DND-41 (cell line): ENCODE measurements around the gene AHRR.

Source experiments
- ATAC-seq: fragments of 200-7000 bp; cut with Tn5 transposase; 3 replicates; pipeline ENCODE4 v1.9.1; 2021; ENCODE audit warnings: low read depth; ENCODE audit not compliant: insufficient read depth
- DNase-seq: peaks from one replicate; pipeline ENCODE4 v3.0.0-alpha.2; 2020
- H2AFZ ChIP-seq: 2 replicates; pipeline ENCODE4 v1.6.0; 2012; ENCODE audit warnings: low read depth, low read length
- H3K27ac ChIP-seq: 2 replicates; pipeline ENCODE4 v1.5.1; 2012; ENCODE audit warnings: low read length, inconsistent platforms
- H3K27me3 ChIP-seq: fragments of 200-600 bp; sonication (generic); 2 replicates; pipeline ENCODE4 v1.6.0; 2012; ENCODE audit warnings: low read length, mild to moderate bottlenecking, inconsistent platforms; ENCODE audit not compliant: insufficient read depth, poor library complexity
- H3K36me3 ChIP-seq: 2 replicates; pipeline ENCODE4 v1.5.1; 2012; ENCODE audit warnings: low read length, inconsistent platforms; ENCODE audit not compliant: insufficient read depth
- H3K4me1 ChIP-seq: 2 replicates; pipeline ENCODE4 v1.5.1; 2012; ENCODE audit warnings: mild to moderate bottlenecking, low read length; ENCODE audit not compliant: insufficient read depth
- H3K4me2 ChIP-seq: 2 replicates; pipeline ENCODE4 v1.6.0; 2012; ENCODE audit warnings: mild to moderate bottlenecking, moderate library complexity, low read length, inconsistent platforms; ENCODE audit not compliant: insufficient read depth
- H3K4me3 ChIP-seq, 2 experiments: fragments of 200-600 bp in 1 of 2; shearing (Covaris generic) in 1 of 2; 2 replicates each; pipeline ENCODE4 v1.5.1; 2012 to 2016; ENCODE audit warnings: inconsistent platforms in 2 of 2, low read length in 2 of 2, mild to moderate bottlenecking in 2 of 2, low read depth in 1 of 2, moderate library complexity in 1 of 2
- H3K79me2 ChIP-seq: 2 replicates; pipeline ENCODE4 v1.6.0; 2012; ENCODE audit warnings: low read length, inconsistent platforms; ENCODE audit not compliant: insufficient read depth
- H3K9ac ChIP-seq: 2 replicates; pipeline ENCODE4 v1.6.0; 2012; ENCODE audit warnings: low read depth, mild to moderate bottlenecking, inconsistent platforms, low read length, moderate library complexity
- H3K9me3 ChIP-seq: 2 replicates; pipeline ENCODE4 v1.5.1; 2012; ENCODE audit warnings: low read length, moderate library complexity, mild to moderate bottlenecking, inconsistent platforms; ENCODE audit not compliant: insufficient read depth, severe bottlenecking
- H4K20me1 ChIP-seq: 2 replicates; pipeline ENCODE4 v1.6.0; 2012; ENCODE audit warnings: low read length; ENCODE audit not compliant: insufficient read depth
- EZH2 ChIP-seq: IDR thresholded peaks from 3 replicates; pipeline ENCODE4 v1.6.1; 2012; ENCODE audit warnings: borderline replicate concordance, low read depth, mild to moderate bottlenecking, moderate library complexity, low read length, inconsistent platforms; ENCODE audit not compliant: severe bottlenecking
- TF ChIP-seq, protein P1 (sequence below): IDR thresholded peaks from 2 replicates; pipeline ENCODE4 v1.5.1; 2012; ENCODE audit warnings: borderline replicate concordance, low read length, moderate library complexity, mild to moderate bottlenecking; ENCODE audit not compliant: poor library complexity, severe bottlenecking; ENCODE audit errors: extremely low read depth

AHRR gene

GRCh38 chr5:432201-432927 lies 110.8 kb downstream of the AHRR start:
- H3K9me3 ChIP-seq: no peaks in the 10 kb centered on the region
- no peak for ATAC-seq
- DNase-seq: no peak
- no peak overlapping the region for H3K4me3 ChIP-seq
- H2AFZ ChIP-seq: no peak overlapping the region
- no peaks in the 10 kb centered on the region for H3K79me2 ChIP-seq
- no peak overlapping the region for H3K4me2 ChIP-seq
- no peak overlapping the region for H3K27ac ChIP-seq
- no peaks in the 10 kb centered on the region for H3K36me3 ChIP-seq
- H3K4me1 ChIP-seq: no peaks in the 10 kb centered on the region
- no peaks in the 10 kb centered on the region for H3K27me3 ChIP-seq
- TF ChIP-seq EZH2: no peak
- TF ChIP-seq, protein P1, sequence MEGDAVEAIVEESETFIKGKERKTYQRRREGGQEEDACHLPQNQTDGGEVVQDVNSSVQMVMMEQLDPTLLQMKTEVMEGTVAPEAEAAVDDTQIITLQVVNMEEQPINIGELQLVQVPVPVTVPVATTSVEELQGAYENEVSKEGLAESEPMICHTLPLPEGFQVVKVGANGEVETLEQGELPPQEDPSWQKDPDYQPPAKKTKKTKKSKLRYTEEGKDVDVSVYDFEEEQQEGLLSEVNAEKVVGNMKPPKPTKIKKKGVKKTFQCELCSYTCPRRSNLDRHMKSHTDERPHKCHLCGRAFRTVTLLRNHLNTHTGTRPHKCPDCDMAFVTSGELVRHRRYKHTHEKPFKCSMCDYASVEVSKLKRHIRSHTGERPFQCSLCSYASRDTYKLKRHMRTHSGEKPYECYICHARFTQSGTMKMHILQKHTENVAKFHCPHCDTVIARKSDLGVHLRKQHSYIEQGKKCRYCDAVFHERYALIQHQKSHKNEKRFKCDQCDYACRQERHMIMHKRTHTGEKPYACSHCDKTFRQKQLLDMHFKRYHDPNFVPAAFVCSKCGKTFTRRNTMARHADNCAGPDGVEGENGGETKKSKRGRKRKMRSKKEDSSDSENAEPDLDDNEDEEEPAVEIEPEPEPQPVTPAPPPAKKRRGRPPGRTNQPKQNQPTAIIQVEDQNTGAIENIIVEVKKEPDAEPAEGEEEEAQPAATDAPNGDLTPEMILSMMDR: no peak
- no peak overlapping the region for H3K9ac ChIP-seq
- H4K20me1 ChIP-seq: no peaks in the 10 kb centered on the region

- Histone ChIP-seq H3K79me2 (no peaks in the 10 kb centered on the region), H4K20me1 (no peaks in the 10 kb centered on the region), H3K4me3 (no peak overlapping the region), H3K27ac (no peak overlapping the region), H3K36me3 (no peaks in the 10 kb centered on the region), H3K9ac (no peak overlapping the region), H2AFZ (no peak overlapping the region), H3K9me3 (no peaks in the 10 kb centered on the region), H3K4me2 (no peak overlapping the region), H3K27me3 (no peaks in the 10 kb centered on the region), H3K4me1 (no peaks in the 10 kb centered on the region)
- no peak for TF ChIP-seq EZH2
- TF ChIP-seq, protein P1: no peak
- no peak for ATAC-seq
- no peak for DNase-seq
Observed at GRCh38 chr5:432928-433791, 111.6 kb downstream of the AHRR start.

GRCh38 chr5:433836-434235 lies 112.3 kb downstream of the AHRR start:
- ATAC-seq (no peak), DNase-seq (no peak)
- H3K9ac ChIP-seq: no peak overlapping the region
- no peaks in the 10 kb centered on the region for H3K4me1 ChIP-seq
- no peak overlapping the region for H3K27ac ChIP-seq
- H3K9me3 ChIP-seq: no peaks in the 10 kb centered on the region
- H3K79me2 ChIP-seq: no peaks in the 10 kb centered on the region
- no peak overlapping the region for H3K4me3 ChIP-seq
- no peaks in the 10 kb centered on the region for H3K36me3 ChIP-seq
- no peaks in the 10 kb centered on the region for H3K27me3 ChIP-seq
- H3K4me2 ChIP-seq: no peak overlapping the region
- no peak overlapping the region for H2AFZ ChIP-seq
- no peak for TF ChIP-seq EZH2
- no peaks in the 10 kb centered on the region for H4K20me1 ChIP-seq
